ENCODE data around the gene STK11.

The STK11 gene

DNA sequence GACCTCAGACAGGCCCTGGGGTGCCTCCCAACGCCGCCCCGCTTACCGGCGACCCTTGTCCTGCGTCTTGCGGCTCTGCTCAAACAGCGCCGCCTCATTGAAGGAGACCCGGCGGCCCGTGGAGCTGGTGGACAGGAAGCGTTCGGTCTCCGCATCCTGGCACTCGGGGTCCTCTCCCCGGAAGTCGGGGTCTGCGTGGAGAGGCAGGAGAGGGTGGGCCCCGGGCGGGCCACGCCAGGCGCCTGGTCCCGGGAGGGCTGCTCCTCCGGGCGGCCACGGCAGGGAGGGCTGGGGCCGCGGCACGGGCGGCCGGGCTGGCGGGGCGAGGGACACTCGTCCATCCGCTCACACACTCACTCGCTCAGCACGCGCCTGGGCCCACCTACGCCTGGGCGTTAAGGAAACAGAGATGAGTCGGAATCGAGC lies 29.4 kb downstream of the STK11 start:
- Histone ChIP-seq H3K4ac (ENCODE audit: low read depth, low read length) (no peak overlapping the region), H3K27ac (ENCODE audit: low read depth, low read length) (no peak overlapping the region), H4K5ac (ENCODE audit: low read length) (no peak overlapping the region), H3K36me3 (ENCODE audit: control insufficient read depth, insufficient read depth, low read length) (no peaks in the 10 kb centered on the region), H2BK5ac (ENCODE audit: low read length) (no peak overlapping the region), H3K23ac (ENCODE audit: low read length) (no peak overlapping the region), H3K4me1 (ENCODE audit: control insufficient read depth, low read depth, low read length) (no peaks in the 10 kb centered on the region), H3K18ac (ENCODE audit: low read length) (no peak overlapping the region), H2BK120ac (ENCODE audit: low read depth, low read length) (no peak overlapping the region), H4K8ac (ENCODE audit: low read depth, low read length) (no peak overlapping the region), H3K79me1 (ENCODE audit: low read length) (no peaks in the 10 kb centered on the region), H3K9ac (ENCODE audit: low read length) (no peak overlapping the region), H2AK5ac (ENCODE audit: low read length) (no peak overlapping the region), H3K79me2 (ENCODE audit: control insufficient read depth, insufficient read depth, low read length) (no peaks in the 10 kb centered on the region), H3K4me3 (ENCODE audit: low read length) (no peak overlapping the region), H2BK15ac (replicated peaks; ENCODE audit: low read depth) (no peak overlapping the region), H3K56ac (ENCODE audit: low read length) (no peak overlapping the region), H3K4me2 (ENCODE audit: low read length) (no peak overlapping the region), H3K27me3 (ENCODE audit: insufficient read depth, low read length, poor library complexity) (no peaks in the 10 kb centered on the region)
- no peak for DNase-seq
- no CpG with 5 or more reads among the region's 43 CpGs for WGBS (ENCODE audit: extremely low coverage, insufficient coverage, low lambda C conversion rate)

DNA sequence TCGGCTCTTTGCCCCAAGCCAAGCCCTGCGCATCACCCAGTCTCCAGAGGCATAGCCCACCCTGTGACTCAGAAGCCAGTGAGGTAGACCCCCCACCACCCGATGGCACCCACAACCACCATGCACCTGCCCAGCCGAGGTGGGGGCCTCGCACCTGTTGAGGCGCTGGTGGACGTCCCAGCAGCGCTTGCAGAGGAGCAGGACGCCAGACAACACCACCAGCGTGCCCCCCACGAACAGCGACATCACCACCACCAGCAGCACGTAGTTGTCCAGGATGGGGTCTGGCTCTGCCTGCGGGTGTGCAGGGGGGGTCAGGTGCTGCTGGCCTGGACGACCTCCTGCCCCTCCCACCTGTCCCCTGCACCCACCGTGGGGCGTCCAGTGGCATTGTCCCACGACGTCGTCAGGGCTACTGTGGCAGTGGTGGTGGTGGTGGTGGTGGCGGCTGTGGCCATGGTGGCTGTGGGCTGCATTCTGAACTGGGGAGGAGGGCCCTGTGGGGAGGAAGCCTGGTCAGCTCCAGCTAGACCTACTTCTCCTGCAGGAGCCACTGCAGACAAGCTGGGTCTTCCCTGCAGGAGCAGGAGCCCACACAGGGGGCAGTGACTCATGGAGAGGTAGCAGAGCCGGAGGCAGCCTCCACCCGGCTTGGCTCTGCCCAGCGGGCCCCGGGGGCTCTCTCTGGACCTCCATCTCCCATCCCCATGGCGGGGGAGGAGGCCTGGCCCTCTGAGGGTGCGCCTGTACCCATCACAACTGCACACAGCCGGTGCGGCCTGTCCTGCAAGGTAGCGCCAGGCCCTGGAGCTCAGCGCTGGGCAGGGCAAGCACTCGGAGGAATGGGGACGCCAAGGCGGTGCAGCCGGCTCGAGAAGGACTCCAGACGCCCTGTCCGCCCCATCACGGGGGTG lies 30.3 kb downstream of the STK11 start:
- no peak overlapping the region for H3K27ac ChIP-seq (ENCODE audit: low read depth, low read length)
- no CpG with 5 or more reads among the region's 39 CpGs for WGBS (ENCODE audit: extremely low coverage, insufficient coverage, low lambda C conversion rate)
- H3K79me1 ChIP-seq (ENCODE audit: low read length), result no peaks in the 10 kb centered on the region
- H3K9ac ChIP-seq (ENCODE audit: low read length), result peak overlapping the region; percentile 54
- H3K27me3 ChIP-seq (ENCODE audit: insufficient read depth, low read length, poor library complexity), result no peaks in the 10 kb centered on the region
- H2BK120ac ChIP-seq (ENCODE audit: low read depth, low read length), result no peak overlapping the region
- no peak overlapping the region for H4K5ac ChIP-seq (ENCODE audit: low read length)
- no peak overlapping the region for H3K18ac ChIP-seq (ENCODE audit: low read length)
- no peak overlapping the region for H2BK15ac ChIP-seq (replicated peaks; ENCODE audit: low read depth)
- H3K23ac ChIP-seq (ENCODE audit: low read length), result peak overlapping the region; percentile 50
- no peak for DNase-seq
- no peak overlapping the region for H3K4me3 ChIP-seq (ENCODE audit: low read length)
- no peak overlapping the region for H4K8ac ChIP-seq (ENCODE audit: low read depth, low read length)
- peak overlapping the region; percentile 34 for H3K4me2 ChIP-seq (ENCODE audit: low read length)
- H3K4ac ChIP-seq (ENCODE audit: low read depth, low read length), result no peak overlapping the region
- H3K79me2 ChIP-seq (ENCODE audit: control insufficient read depth, insufficient read depth, low read length), result no peaks in the 10 kb centered on the region
- H3K56ac ChIP-seq (ENCODE audit: low read length), result peak overlapping the region; percentile 73
- no peak overlapping the region for H2BK5ac ChIP-seq (ENCODE audit: low read length)
- no peaks in the 10 kb centered on the region for H3K4me1 ChIP-seq (ENCODE audit: control insufficient read depth, low read depth, low read length)
- no peaks in the 10 kb centered on the region for H3K36me3 ChIP-seq (ENCODE audit: control insufficient read depth, insufficient read depth, low read length)
- no peak overlapping the region for H2AK5ac ChIP-seq (ENCODE audit: low read length)

DNA sequence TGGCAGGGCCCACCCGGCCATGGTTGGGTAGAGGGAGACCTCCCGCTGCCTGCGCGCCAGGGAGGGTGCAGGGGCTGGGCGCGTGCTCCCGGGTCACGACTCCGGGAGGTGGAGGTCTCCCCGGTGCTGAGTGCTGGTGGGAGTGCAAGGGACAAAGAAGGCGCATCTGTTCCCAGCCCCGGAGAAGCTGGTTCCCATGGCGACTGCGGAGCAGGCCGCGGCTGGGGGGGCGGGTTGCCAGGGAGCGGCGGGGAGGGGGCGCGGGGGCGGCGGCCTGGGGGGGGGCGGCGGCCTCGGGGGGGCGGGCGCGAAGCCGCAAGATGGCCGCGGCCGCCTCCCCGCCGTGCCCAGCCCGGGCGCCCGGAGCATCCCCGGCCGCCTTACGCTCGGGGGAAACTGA lies 31.0 kb downstream of the STK11 start:
- Histone ChIP-seq H2BK120ac (ENCODE audit: low read depth, low read length) (no peak overlapping the region), H3K18ac (ENCODE audit: low read length) (no peak overlapping the region), H2BK15ac (replicated peaks; ENCODE audit: low read depth) (no peak overlapping the region), H4K5ac (ENCODE audit: low read length) (no peak overlapping the region), H3K56ac (ENCODE audit: low read length) (peak overlapping the region; percentile 91), H3K27me3 (ENCODE audit: insufficient read depth, low read length, poor library complexity) (no peaks in the 10 kb centered on the region), H3K4me1 (ENCODE audit: control insufficient read depth, low read depth, low read length) (no peaks in the 10 kb centered on the region), H2BK5ac (ENCODE audit: low read length) (no peak overlapping the region), H3K9ac (ENCODE audit: low read length) (peak overlapping the region; percentile 73), H3K4ac (ENCODE audit: low read depth, low read length) (no peak overlapping the region), H3K79me2 (ENCODE audit: control insufficient read depth, insufficient read depth, low read length) (no peaks in the 10 kb centered on the region), H2AK5ac (ENCODE audit: low read length) (no peak overlapping the region), H4K8ac (ENCODE audit: low read depth, low read length) (no peak overlapping the region), H3K23ac (ENCODE audit: low read length) (no peak overlapping the region), H3K79me1 (ENCODE audit: low read length) (no peaks in the 10 kb centered on the region), H3K4me2 (ENCODE audit: low read length) (peak overlapping the region; percentile 64), H3K36me3 (ENCODE audit: control insufficient read depth, insufficient read depth, low read length) (no peaks in the 10 kb centered on the region), H3K4me3 (ENCODE audit: low read length) (peak overlapping the region; percentile 62), H3K27ac (ENCODE audit: low read depth, low read length) (no peak overlapping the region)
- no peak for DNase-seq
- WGBS (ENCODE audit: extremely low coverage, insufficient coverage, low lambda C conversion rate), result no CpG with 5 or more reads among the region's 42 CpGs

DNA sequence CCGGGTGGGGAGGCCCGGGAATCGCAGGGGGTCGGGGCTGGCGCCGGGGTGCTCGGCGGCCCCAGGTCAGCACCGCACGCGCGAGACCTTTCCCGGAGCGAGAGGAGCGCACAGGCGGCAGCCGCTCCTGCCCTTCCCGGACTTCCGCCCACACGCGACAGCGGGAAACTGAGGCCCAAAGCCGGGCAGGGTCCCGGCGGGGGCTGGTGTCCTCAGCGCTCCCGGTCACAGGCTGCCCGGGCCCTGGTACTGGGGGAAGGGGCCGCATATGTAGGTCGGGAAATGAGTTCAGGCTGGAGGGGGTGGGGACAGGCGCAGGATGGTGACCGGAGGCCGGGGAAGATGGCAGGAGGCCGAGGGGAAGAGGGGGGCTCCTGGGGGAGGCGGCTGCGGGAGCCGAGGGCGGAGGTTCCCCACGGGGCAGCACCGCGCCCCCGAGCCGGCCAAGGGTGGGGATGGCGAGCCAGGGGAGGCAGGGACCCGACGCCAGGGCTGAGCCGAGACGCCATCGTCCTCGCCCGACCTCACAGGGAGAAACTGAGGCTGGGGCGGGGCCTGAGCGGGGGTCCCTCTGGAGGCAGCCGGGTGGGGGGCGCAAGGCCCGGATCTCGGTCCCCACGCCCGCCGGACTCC lies 31.6 kb downstream of the STK11 start:
- Histone ChIP-seq H3K9ac (ENCODE audit: low read length) (peak overlapping the region; percentile 73), H2BK15ac (replicated peaks; ENCODE audit: low read depth) (no peak overlapping the region), H4K5ac (ENCODE audit: low read length) (no peak overlapping the region), H3K79me1 (ENCODE audit: low read length) (peaks cover 2% of the 10 kb centered on the region), H3K18ac (ENCODE audit: low read length) (peak overlapping the region; percentile 61), H3K36me3 (ENCODE audit: control insufficient read depth, insufficient read depth, low read length) (no peaks in the 10 kb centered on the region), H3K56ac (ENCODE audit: low read length) (peak overlapping the region; percentile 91), H3K4me2 (ENCODE audit: low read length) (peak overlapping the region; percentile 64), H2BK120ac (ENCODE audit: low read depth, low read length) (no peak overlapping the region), H3K23ac (ENCODE audit: low read length) (no peak overlapping the region), H2BK5ac (ENCODE audit: low read length) (no peak overlapping the region), H3K27me3 (ENCODE audit: insufficient read depth, low read length, poor library complexity) (no peaks in the 10 kb centered on the region), H3K27ac (ENCODE audit: low read depth, low read length) (no peak overlapping the region), H4K8ac (ENCODE audit: low read depth, low read length) (no peak overlapping the region), H3K4me3 (ENCODE audit: low read length) (peak overlapping the region; percentile 62), H2AK5ac (ENCODE audit: low read length) (no peak overlapping the region), H3K79me2 (ENCODE audit: control insufficient read depth, insufficient read depth, low read length) (peaks cover 2% of the 10 kb centered on the region), H3K4ac (ENCODE audit: low read depth, low read length) (peak overlapping the region; percentile 75), H3K4me1 (ENCODE audit: control insufficient read depth, low read depth, low read length) (no peaks in the 10 kb centered on the region)
- WGBS (ENCODE audit: extremely low coverage, insufficient coverage, low lambda C conversion rate), result no CpG with 5 or more reads among the region's 60 CpGs
- no peak for DNase-seq

DNA sequence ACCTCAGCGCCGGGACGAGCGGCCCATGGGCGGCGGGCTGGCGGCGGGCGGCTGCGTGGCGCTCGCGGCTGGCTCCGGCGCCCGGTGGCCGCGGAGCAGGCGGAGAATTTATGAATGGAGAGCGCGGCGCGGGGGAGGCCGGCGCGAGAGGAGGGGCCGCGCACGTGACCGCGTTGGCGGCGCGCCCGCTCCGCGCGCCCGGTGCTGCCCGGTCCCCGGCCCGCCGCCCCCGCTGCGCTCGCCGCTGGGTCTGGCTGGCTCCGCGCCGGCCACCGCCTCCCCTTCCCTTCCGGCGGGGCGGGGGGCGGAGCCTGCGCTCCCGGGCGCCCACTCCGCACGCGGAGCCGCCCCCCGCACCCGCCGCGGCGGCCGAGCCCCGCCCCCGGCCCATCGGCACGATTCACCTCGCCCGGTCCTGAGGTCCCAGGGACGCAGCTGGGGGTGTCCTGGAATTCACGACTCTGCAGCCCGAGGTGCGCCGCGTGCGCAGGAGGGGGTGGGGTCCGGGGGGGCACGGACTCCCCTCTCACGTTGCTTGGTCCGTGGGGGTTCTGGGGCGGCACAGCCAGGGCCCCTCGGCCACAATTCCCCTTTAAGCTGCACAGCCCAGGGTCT lies 32.3 kb downstream of the STK11 start, which contains the start of gene CBARP:
Gene CBARP (minus strand): TSS at position 252 of the 615 bp plus-strand sequence. CDS start 1,905 bp downstream, outside the sequence.
- Histone ChIP-seq H3K56ac (ENCODE audit: low read length) (peak within 1 kb of the TSS; percentile 91), H4K5ac (ENCODE audit: low read length) (no peak within 1 kb of the TSS), H3K18ac (ENCODE audit: low read length) (peak within 1 kb of the TSS; percentile 61), H3K4ac (ENCODE audit: low read depth, low read length) (peak within 1 kb of the TSS; percentile 75), H2BK120ac (ENCODE audit: low read depth, low read length) (no peak within 1 kb of the TSS), H3K27me3 (ENCODE audit: insufficient read depth, low read length, poor library complexity) (no peaks in the 10 kb centered on the region), H3K27ac (ENCODE audit: low read depth, low read length) (no peak within 1 kb of the TSS), H3K4me2 (ENCODE audit: low read length) (peak within 1 kb of the TSS; percentile 64), H2BK5ac (ENCODE audit: low read length) (no peak within 1 kb of the TSS), H2BK15ac (replicated peaks; ENCODE audit: low read depth) (no peak within 1 kb of the TSS), H3K79me1 (ENCODE audit: low read length) (peaks cover 5% of the 10 kb centered on the region), H3K4me3 (ENCODE audit: low read length) (peak within 1 kb of the TSS; percentile 62), H3K4me1 (ENCODE audit: control insufficient read depth, low read depth, low read length) (no peaks in the 10 kb centered on the region), H3K79me2 (ENCODE audit: control insufficient read depth, insufficient read depth, low read length) (peaks cover 5% of the 10 kb centered on the region), H3K36me3 (ENCODE audit: control insufficient read depth, insufficient read depth, low read length) (no peaks in the 10 kb centered on the region), H4K8ac (ENCODE audit: low read depth, low read length) (no peak within 1 kb of the TSS), H3K9ac (ENCODE audit: low read length) (peak within 1 kb of the TSS; percentile 73), H2AK5ac (ENCODE audit: low read length) (peak within 1 kb of the TSS; percentile 4), H3K23ac (ENCODE audit: low read length) (peak within 1 kb of the TSS; percentile 90)
- no CpG with 5 or more reads among the region's 87 CpGs for whole genome bisulfite sequencing (ENCODE audit: extremely low coverage, insufficient coverage, low lambda C conversion rate)
- no peak for DNase-seq

Measured in mesendoderm (in vitro differentiated cells).